Neural progenitor cell (in vitro differentiated cells): ENCODE results near the gene TSEN34.
A peak's percentile ranks its signal among the peaks of the same experiment; 100 is the strongest.

Source experiments
- CTCF ChIP-seq: fragments of 200-600 bp; sonication (generic); IDR thresholded peaks from 2 replicates; pipeline ENCODE4 v1.5.1; 2017; ENCODE audit warnings: antibody characterized with exemption, mild to moderate bottlenecking
- EZH2 ChIP-seq: fragments of 200-600 bp; sonication (generic); IDR thresholded peaks from 2 replicates; pipeline ENCODE4 v1.6.1; 2017; ENCODE audit warnings: antibody characterized with exemption, mild to moderate bottlenecking, moderate library complexity

- TF ChIP-seq CTCF: peak; percentile 45
- no peak for TF ChIP-seq EZH2
Observed at GRCh38 chr19:54189145-54189734, 1.9 kb upstream of the TSEN34 start, which contains the start of gene MBOAT7.
